HG02852 (cell line): ENCODE results near the gene SEMA3G.
A peak's percentile ranks its signal among the peaks of the same experiment; 100 is the strongest.

ENCODE experiments used
- ATAC-seq: cut with Tn5 transposase; IDR thresholded peaks from one replicate; pipeline ENCODE4 v1.9.1; 2021; ENCODE audit warnings: mild to moderate bottlenecking, moderate library complexity; ENCODE audit not compliant: unreplicated experiment

Gene SEMA3G

GRCh38 chr3:52444860-52445793 is at the start of gene SEMA3G:
Gene SEMA3G, minus strand, starts transcription at chr3:52445103. Its CDS starts 76 bp downstream, at chr3:52445027.
- ATAC-seq, result peak; percentile 64

- no peak for ATAC-seq
These were observed 49.5 kb upstream of the SEMA3G start for GRCh38 chr3:52494445-52494844.

GRCh38 chr3:52493232-52494017 is 48.5 kb upstream of the SEMA3G start:
- ATAC-seq, result no peak

GRCh38 chr3:52492059-52492458 is 47.2 kb upstream of the SEMA3G start:
- ATAC-seq, result no peak

GRCh38 chr3:52490939-52491526 is 46.1 kb upstream of the SEMA3G start:
- no peak for ATAC-seq

GRCh38 chr3:52490035-52490938 is 45.4 kb upstream of the SEMA3G start:
- ATAC-seq, result no peak

GRCh38 chr3:52489453-52489852 is 44.5 kb upstream of the SEMA3G start:
- ATAC-seq, result no peak

- ATAC-seq, result no peak
These were observed 43.8 kb upstream of the SEMA3G start for GRCh38 chr3:52488746-52489145.

GRCh38 chr3:52487788-52488691 is 43.1 kb upstream of the SEMA3G start:
- no peak for ATAC-seq

- no peak for ATAC-seq
These were observed 42.3 kb upstream of the SEMA3G start for GRCh38 chr3:52487050-52487787.

GRCh38 chr3:52484680-52485461 is 40.0 kb upstream of the SEMA3G start:
- no peak for ATAC-seq

GRCh38 chr3:52483577-52484381 is 38.9 kb upstream of the SEMA3G start:
- no peak for ATAC-seq

GRCh38 chr3:52483081-52483480 is 38.2 kb upstream of the SEMA3G start:
- no peak for ATAC-seq

- ATAC-seq, result no peak
These were observed 37.1 kb upstream of the SEMA3G start for GRCh38 chr3:52481819-52482521.

- no peak for ATAC-seq
These were observed 36.1 kb upstream of the SEMA3G start for GRCh38 chr3:52480768-52481715.
